SK-N-MC (cell line): Measurements from ENCODE around the gene ALG14.

Experiments used
- EZH2 ChIP-seq: fragments of 200-600 bp; sonication (generic); IDR thresholded peaks from one replicate; pipeline ENCODE4 v1.6.1; 2017; ENCODE audit warnings: antibody characterized with exemption
- POLR2AphosphoS5 ChIP-seq: IDR thresholded peaks from 2 replicates; pipeline ENCODE4 v1.6.1; 2012; ENCODE audit warnings: mild to moderate bottlenecking, low read depth, low read length, borderline replicate concordance

- TF ChIP-seq EZH2 (no peak), POLR2AphosphoS5 (no peak)
These were observed 26.4 kb downstream of the ALG14 start for GRCh38 chr1:95046359-95046758.
